ENCODE measurements around the gene RGSL1. TPM values are rescaled to one million over a fixed set of nuclear protein-coding genes. Genes with fewer than 3 reads are reported as not detected.

RGSL1 gene
- total and polyA plus RNA-seq, 10 donors, result not detected

DNA sequence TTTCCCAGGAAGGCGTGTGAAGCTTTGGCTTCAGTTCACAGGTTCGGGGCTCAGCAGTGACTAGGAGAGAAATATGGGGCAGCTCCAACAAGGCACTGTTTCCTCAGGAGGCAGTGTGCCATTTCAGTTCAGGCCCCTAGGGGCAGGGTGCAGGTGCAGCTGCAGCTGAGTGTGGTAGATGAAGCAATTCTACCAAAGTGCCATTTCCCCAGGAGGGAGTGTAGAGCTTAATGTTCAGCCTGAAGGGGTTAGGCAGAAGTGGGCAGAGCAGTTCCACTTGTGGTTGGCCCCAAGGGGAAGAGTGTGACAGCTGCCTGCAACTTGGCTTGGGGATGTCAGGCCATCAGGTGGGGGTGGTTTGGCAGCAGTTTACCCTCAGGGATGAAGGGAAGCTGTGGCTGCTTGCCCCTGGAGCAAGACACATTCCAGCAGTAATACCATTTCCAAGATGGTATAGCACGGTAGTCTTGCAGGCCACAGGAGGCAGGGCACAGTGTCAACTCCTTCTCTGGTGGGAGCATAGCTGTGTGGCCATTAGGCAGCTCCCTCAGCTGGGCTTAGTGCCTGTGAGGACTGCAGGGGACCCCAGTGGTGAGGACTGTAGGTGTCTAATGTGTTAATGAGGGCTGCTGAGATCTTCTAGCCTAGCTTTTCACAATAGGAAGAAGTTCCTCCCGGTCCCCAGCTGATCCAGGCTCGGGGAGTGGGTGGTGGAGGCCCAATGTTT, 34.7 kb downstream of the RGSL1 start:
- intact Hi-C loops (cut with DNase I; ENCODE audit: low total_unique reads), result no loop called here
- Histone ChIP-seq H3K27ac (no peak overlapping the region), H3K27me3 (replicated peaks in 1 of 7) (no peaks in the 10 kb centered on the region), H3K4me3 (no peak overlapping the region), H3K36me3 (no peaks in the 10 kb centered on the region), H3K9me3 (peaks cover 0 to 16% (median 2%) of the 10 kb centered on the region in 8 donors), H3K4me1 (peaks cover 0 to 17% (median 2%) of the 10 kb centered on the region in 6 donors)
- peak; percentile 80 for DNase-seq
- TF ChIP-seq CTCF (IDR thresholded peaks at IDR 0.05 in 8 of 11, conservative IDR thresholded peaks at IDR 0.05 in 3 of 11) (peak in 10 of 11 experiments; percentile 36 to 66 (median 53)), POLR2A (IDR thresholded peaks at IDR 0.05) (no peak), POLR2AphosphoS5 (IDR thresholded peaks at IDR 0.05) (peak in 1 of 3 donors; percentile 64)
- WGBS, 5 donors, result 23 to 40% (median 27%) methylated on average over 4 to 5 of the region's 5 CpGs

DNA sequence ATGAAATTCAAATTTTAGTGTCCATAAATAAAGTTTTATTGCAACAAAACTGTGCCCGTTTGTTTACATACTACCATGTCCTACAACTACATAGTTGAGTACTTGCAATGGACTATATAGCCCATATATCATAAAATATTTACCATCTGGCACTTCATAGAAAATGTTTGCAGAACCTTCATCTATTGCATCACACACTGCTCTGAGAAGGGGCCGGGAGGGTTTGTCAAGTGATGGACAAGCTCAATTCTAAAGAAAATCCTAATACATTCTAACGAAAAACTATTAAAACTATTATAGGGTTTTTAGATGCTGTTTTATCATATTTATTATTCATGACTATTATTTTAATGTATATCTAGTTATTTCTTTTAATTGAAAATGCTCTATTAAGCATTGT, 35.9 kb downstream of the RGSL1 start:
- Histone ChIP-seq H3K27ac (no peak overlapping the region), H3K9me3 (peaks cover 0 to 12% (median 0%) of the 10 kb centered on the region in 8 donors), H3K27me3 (replicated peaks in 1 of 7) (no peaks in the 10 kb centered on the region), H3K36me3 (no peaks in the 10 kb centered on the region), H3K4me1 (peaks cover 0 to 17% (median 2%) of the 10 kb centered on the region in 6 donors), H3K4me3 (no peak overlapping the region)
- DNase-seq, result no peak
- WGBS, 5 donors, result 70 to 91% (median 79%) methylated on average over 3 of the region's 3 CpGs
- intact Hi-C loops (cut with DNase I; ENCODE audit: low total_unique reads), result no loop called here
- TF ChIP-seq CTCF (IDR thresholded peaks at IDR 0.05 in 8 of 11, conservative IDR thresholded peaks at IDR 0.05 in 3 of 11) (no peak), POLR2AphosphoS5 (IDR thresholded peaks at IDR 0.05) (no peak), POLR2A (IDR thresholded peaks at IDR 0.05) (no peak)

DNA sequence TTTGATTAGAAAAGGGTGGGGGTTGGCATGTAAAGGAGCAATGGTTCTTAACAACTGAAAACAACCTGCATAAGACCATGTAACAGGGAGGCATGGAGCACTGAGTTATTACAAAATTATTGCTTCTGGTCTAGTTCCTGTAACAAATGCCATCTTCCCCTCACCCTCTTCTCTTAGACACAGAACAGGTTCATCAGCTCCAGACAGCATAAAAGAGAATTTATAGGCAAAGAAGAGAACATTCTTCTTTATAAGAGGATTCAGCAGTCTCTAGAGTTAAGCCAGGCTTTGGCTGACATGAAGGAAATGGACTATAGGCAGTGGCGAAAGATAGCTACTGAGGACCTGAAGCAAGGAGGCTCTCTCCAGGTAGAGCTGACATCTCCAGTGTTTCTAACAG, 38.9 kb downstream of the RGSL1 start:
- no peak for DNase-seq
- intact Hi-C loops (cut with DNase I; ENCODE audit: low total_unique reads), result no loop called here
- no peak for TF ChIP-seq POLR2AphosphoS5 (IDR thresholded peaks at IDR 0.05)
- no peak for TF ChIP-seq POLR2A (IDR thresholded peaks at IDR 0.05)
- TF ChIP-seq CTCF (IDR thresholded peaks at IDR 0.05 in 8 of 11, conservative IDR thresholded peaks at IDR 0.05 in 3 of 11), result no peak
- H3K27ac ChIP-seq, result no peak overlapping the region
- H3K4me1 ChIP-seq, result peaks cover 0 to 15% (median 2%) of the 10 kb centered on the region in 6 donors
- whole genome bisulfite sequencing, 5 donors, result 90 to 98% (median 92%) methylated on average over 1 of the region's 1 CpG
- no peak overlapping the region for H3K4me3 ChIP-seq
- H3K27me3 ChIP-seq (replicated peaks in 1 of 7), result no peaks in the 10 kb centered on the region
- no peaks in the 10 kb centered on the region for H3K9me3 ChIP-seq
- no peaks in the 10 kb centered on the region for H3K36me3 ChIP-seq

GRCh38 chr1:182493063-182493462, 43.1 kb downstream of the RGSL1 start:
- 18 to 32% (median 25%) methylated on average over 2 of the region's 2 CpGs for WGBS, 5 donors
- intact Hi-C loops (cut with DNase I; ENCODE audit: low total_unique reads), result no loop called here
- DNase-seq, result no peak
- Histone ChIP-seq H3K27me3 (replicated peaks in 1 of 7) (no peaks in the 10 kb centered on the region), H3K27ac (no peak overlapping the region), H3K9me3 (no peaks in the 10 kb centered on the region), H3K4me3 (no peak overlapping the region), H3K36me3 (no peaks in the 10 kb centered on the region), H3K4me1 (no peaks in the 10 kb centered on the region)
- TF ChIP-seq POLR2A (IDR thresholded peaks at IDR 0.05) (no peak), POLR2AphosphoS5 (IDR thresholded peaks at IDR 0.05) (no peak), CTCF (IDR thresholded peaks at IDR 0.05 in 8 of 11, conservative IDR thresholded peaks at IDR 0.05 in 3 of 11) (no peak)

Data from spleen (tissue), 11 donors.